EH (cell line): ENCODE data around the gene ATP2A3.

Experiments
- DNase-seq: peaks from one replicate; pipeline ENCODE4 v3.0.0-alpha.2; 2015; ENCODE audit warnings: low read depth

Gene ATP2A3

GRCh38 chr17:3926860-3927627 is 37.2 kb downstream of the ATP2A3 start:
- DNase-seq: no peak

GRCh38 chr17:3925684-3926485 is 38.4 kb downstream of the ATP2A3 start:
- DNase-seq: no peak

- no peak for DNase-seq
These were observed 39.5 kb downstream of the ATP2A3 start for GRCh38 chr17:3924512-3925350.

- no peak for DNase-seq
These were observed 40.6 kb downstream of the ATP2A3 start for GRCh38 chr17:3923466-3924190.

GRCh38 chr17:3922765-3923164 is 41.5 kb downstream of the ATP2A3 start:
- no peak for DNase-seq

GRCh38 chr17:3921502-3922319 is 42.5 kb downstream of the ATP2A3 start:
- DNase-seq: no peak

DNA sequence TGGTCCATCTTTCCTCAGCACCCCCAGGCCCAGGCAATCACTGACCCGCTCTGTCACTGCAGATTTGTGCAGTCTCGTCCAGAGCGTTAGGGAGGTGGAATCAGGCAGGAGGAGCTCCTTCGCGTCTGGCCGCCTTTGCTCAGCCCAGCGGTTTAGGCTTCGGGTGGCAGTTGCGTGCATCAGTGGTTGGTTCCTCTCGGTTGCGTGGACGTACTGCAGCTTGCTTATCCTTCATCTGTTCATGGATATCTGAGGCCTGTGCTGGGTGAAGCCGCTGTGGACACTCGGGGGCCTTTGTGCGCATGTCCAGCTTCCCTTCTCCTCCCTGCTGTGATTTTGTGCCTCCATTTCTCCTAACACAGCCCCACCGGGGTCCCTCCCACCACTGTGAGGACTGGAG is 43.2 kb downstream of the ATP2A3 start:
- DNase-seq: no peak

GRCh38 chr17:3919123-3919624 is 45.1 kb downstream of the ATP2A3 start:
- no peak for DNase-seq

DNA sequence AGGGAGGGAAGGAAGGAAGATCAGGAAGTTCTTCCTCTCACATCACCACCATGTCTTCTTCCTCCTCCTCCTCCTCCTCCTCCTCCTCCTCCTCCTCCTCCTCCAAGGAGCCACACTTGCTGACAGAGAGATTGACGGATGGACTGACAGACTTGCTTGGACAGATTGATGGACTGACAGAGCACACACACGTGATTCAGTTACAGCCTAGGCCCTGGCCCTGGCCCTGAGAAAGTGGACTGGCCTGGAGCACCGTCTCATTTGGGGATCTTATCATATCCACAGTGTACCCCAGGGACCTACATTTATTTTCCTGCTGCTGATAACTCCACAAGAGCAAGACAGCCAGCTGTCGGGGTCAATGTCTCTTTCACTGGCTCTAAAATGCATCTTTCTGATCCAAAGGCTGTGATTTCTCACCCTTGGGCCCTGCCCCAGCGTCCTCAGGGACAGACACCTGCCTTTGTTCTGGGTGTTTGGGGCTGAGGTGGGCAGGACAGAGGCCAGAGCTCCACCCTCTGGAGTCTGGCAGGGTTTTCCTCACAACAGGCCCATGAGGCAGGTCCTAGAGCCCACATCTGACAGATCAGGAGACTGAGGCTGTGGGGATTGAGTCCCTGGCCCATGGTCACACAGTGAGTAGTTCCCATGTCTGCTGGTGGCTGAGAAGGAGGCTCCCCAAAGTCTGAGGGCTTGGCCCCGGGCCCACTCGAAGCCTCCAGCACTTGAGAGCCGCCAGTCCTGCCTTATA is 45.7 kb downstream of the ATP2A3 start:
- DNase-seq: no peak

- peak; percentile 43 for DNase-seq
These were observed 46.8 kb downstream of the ATP2A3 start for GRCh38 chr17:3917391-3917931.

DNA sequence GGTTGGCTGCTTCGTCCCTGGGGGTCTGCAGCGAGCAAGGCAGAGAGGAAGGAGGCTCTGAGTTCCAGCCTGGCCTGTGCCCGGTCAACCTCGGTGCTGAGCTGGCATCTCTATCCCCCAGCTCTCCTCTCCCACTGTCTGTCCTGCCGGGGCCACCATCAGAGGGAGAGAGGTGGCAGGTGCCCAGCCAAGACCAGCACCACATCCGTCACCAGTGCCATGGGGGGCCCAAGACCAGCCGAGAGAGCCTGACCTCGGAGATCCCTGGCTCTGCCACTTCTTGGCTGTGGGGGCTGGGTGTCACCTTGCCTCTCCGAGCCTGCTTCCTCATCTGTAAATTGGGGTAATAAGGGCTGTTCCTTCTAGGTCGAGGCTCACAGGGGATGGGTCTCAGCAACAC is 47.4 kb downstream of the ATP2A3 start:
- DNase-seq: no peak

GRCh38 chr17:3915995-3916696 is 48.1 kb downstream of the ATP2A3 start, which contains the start of gene P2RX1:
Gene P2RX1, minus strand, starts transcription at chr17:3916465. Its CDS starts 240 bp downstream, at chr17:3916225.
- no peak for DNase-seq

GRCh38 chr17:3915581-3915994 is 48.6 kb downstream of the ATP2A3 start:
- DNase-seq: no peak

GRCh38 chr17:3914312-3914670 is 49.9 kb downstream of the ATP2A3 start:
- DNase-seq: no peak

DNA sequence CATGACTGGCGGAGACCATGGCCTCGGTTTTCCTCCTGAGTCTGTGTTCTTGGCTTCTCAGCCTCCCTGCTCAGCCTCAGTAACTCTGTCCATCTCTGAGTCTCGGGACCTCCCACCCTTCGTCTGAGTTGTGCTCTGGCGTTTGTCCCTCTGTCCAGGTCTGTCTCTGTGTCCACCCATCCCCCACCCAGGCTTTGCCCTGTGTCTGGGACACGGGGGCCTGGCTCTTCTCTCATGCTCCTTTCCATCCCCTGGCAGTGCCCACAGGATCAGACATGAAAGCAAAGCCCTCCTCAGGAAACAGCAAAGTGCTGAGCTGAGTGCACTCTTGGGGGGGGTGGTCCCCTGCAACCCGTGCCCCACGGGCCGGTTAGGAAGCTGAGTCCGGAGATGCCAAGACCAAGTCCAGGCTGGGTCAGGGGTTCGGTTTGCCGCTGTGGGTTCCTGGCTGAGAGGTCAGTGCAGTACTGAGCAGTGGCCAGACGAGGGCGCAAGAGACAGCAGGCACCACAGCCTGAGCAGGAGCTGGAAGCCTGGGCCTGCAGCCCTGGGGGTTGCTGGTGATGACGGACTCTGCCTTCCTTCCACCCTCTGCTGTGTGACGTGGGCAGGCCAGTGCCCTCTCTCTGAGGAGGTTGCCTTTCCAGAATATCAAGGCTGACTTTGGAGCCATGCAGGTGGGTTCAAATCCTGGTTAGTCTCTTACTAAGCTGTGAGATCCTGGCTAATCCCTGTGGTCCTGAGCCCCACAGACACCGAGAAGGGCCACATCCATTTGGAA is 50.5 kb downstream of the ATP2A3 start:
- DNase-seq: peak; percentile 80

DNA sequence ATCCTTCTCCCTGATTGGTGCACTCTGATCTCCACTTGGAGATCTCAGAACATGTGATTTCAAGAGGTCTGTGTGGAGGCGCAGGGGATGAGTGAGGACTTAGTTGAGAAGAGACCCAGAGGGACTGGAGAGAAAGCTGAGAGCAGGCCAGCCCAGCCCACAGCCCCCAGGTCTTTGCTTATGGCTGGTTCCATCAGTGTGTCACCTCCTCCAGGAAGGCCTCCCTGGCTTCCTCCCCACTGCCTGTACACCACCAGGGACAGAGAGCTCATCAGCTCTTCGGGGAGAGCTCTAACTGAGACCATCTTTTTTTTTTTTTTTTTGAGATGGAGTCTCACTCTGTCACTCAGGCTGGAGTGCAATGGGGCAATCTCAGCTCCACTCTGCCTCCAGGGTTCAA is 51.4 kb downstream of the ATP2A3 start:
- DNase-seq: no peak

DNA sequence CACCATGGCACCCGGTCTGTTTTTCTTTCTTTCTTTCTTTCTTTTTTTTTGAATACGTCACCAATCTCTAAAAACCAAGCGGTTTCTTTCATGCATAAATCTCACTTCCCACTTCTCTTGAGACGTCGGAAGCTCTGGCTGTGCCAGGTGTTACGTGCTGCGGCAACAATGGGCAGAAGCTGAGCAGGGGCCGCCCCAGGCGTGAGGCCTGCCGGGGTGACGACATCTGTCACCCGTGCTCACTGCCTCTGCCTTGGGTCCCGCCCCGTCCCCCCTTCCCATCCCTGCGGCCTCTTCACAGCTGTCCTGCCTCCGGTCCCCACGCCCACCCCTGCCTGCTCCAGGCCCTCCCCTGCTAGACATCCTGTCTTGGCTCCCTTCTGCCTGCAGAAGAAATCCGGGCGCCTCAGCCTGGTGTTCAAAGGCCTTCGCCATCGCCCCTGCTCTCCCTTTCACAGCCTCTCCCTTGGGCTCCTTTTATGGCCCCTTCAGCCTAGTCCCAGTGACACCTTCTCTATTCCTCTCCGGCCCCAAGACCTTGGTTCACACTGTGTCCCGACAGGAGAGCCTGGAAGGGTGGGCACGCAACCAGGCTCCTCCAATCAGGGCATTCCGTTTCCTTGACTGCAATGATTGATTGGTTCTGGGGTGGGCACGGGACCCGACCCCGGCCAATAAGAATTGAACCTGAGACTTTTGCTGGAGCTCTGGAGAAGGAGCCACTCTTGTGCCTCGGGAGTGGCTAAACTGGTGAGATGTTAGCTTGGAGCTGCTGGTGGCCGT is 52.8 kb downstream of the ATP2A3 start:
- DNase-seq: no peak
